ENCODE measurements around the gene EXD1.
"Not testable (repeated sequence)": the region's sequence is repeated elsewhere in the genome, so short reads cannot be mapped to it uniquely, and the experiment has no call there.

Gene EXD1

GRCh38 chr15:41139619-41140018 lies 90.9 kb downstream of the EXD1 start:
- DNase-seq (ENCODE audit: low spot score) = no peak

- DNase-seq (ENCODE audit: low spot score) = not testable (repeated sequence)
Measured at GRCh38 chr15:41139112-41139511, 91.4 kb downstream of the EXD1 start.

- not testable (repeated sequence) for DNase-seq (ENCODE audit: low spot score)
Measured at GRCh38 chr15:41135580-41135979, 95.0 kb downstream of the EXD1 start.

GRCh38 chr15:41133454-41133853 lies 97.1 kb downstream of the EXD1 start:
- DNase-seq (ENCODE audit: low spot score) = no peak
